GM19351 (cell line): Measurements from ENCODE around the gene PLEKHO2.

Experiments
- ATAC-seq: cut with Tn5 transposase; IDR thresholded peaks from one replicate; pipeline ENCODE4 v1.9.1; 2021; ENCODE audit warnings: mild to moderate bottlenecking, moderate library complexity; ENCODE audit not compliant: unreplicated experiment

Gene PLEKHO2

GRCh38 chr15:64911311-64912186 lies 69.8 kb downstream of the PLEKHO2 start, which contains the start of gene ANKDD1A:
TSS of gene ANKDD1A (plus strand) at chr15:64911902. CDS start at chr15:64911931, 29 bp downstream.
- peak; percentile 84 for ATAC-seq

- no peak for ATAC-seq
These were observed 70.9 kb downstream of the PLEKHO2 start for GRCh38 chr15:64912379-64913325.

- no peak for ATAC-seq
These were observed 74.0 kb downstream of the PLEKHO2 start for GRCh38 chr15:64915518-64916227.

- ATAC-seq: no peak
These were observed 74.7 kb downstream of the PLEKHO2 start for GRCh38 chr15:64916365-64916764.

- no peak for ATAC-seq
These were observed 75.5 kb downstream of the PLEKHO2 start for GRCh38 chr15:64917211-64917610.
